ENCODE measurements around the gene C1QTNF1.
A peak's percentile ranks its signal among the peaks of the same experiment; 100 is the strongest.

C1QTNF1 gene

GRCh38 chr17:79006794-79007503, 17.0 kb upstream of the C1QTNF1 start:
- TF ChIP-seq, protein P1, sequence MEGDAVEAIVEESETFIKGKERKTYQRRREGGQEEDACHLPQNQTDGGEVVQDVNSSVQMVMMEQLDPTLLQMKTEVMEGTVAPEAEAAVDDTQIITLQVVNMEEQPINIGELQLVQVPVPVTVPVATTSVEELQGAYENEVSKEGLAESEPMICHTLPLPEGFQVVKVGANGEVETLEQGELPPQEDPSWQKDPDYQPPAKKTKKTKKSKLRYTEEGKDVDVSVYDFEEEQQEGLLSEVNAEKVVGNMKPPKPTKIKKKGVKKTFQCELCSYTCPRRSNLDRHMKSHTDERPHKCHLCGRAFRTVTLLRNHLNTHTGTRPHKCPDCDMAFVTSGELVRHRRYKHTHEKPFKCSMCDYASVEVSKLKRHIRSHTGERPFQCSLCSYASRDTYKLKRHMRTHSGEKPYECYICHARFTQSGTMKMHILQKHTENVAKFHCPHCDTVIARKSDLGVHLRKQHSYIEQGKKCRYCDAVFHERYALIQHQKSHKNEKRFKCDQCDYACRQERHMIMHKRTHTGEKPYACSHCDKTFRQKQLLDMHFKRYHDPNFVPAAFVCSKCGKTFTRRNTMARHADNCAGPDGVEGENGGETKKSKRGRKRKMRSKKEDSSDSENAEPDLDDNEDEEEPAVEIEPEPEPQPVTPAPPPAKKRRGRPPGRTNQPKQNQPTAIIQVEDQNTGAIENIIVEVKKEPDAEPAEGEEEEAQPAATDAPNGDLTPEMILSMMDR (IDR thresholded peaks at IDR 0.05; ENCODE audit: low read depth, low read length) = no peak
- H3K4me3 ChIP-seq (ENCODE audit: low read depth, low read length) = no peak overlapping the region
- in situ Hi-C loops (cut with HindIII; ENCODE audit: low sequenced_read_pairs) = no loop called here
- no peak for DNase-seq (ENCODE audit: low read depth, low spot score)

GRCh38 chr17:79007504-79008381, 16.2 kb upstream of the C1QTNF1 start:
- in situ Hi-C loops (cut with HindIII; ENCODE audit: low sequenced_read_pairs) = no loop called here
- TF ChIP-seq, protein P1 (IDR thresholded peaks at IDR 0.05; ENCODE audit: low read depth, low read length) = no peak
- no peak for DNase-seq (ENCODE audit: low read depth, low spot score)
- no peak overlapping the region for H3K4me3 ChIP-seq (ENCODE audit: low read depth, low read length)

DNA sequence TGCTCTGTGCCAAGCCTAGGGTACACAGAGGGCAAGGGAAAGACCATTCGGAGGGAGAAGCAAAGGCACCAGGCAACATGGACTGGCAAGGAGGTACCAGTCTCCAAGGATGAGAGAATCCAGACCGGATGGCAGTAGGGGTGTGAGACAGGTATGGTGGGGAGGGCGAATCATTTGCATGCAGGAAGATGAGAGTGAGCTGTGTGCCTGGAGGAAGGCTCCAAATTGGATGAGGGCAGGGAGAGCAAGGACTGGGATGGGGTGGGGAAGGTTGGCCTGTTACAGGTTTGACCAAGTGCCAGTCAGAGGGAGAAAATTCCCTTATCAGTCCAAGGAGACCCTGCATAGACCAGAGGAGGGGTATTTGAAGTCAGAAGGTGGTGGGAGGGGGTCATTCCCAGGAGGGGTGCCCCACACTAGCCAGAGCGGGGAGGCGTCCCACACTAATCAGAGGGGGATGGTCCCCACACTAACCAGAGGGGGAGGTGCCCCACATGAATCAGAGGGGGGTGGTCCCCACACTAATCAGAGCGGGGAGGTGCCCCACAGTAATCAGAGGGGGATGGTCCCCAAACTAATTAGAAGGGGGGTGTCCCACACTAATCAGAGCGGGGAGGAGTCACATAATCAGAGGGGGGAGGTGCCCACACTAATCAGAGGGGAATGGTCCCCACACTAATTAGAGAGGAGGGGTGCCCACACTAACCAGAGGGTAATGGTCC, 15.1 kb upstream of the C1QTNF1 start:
- TF ChIP-seq, protein P1 (IDR thresholded peaks at IDR 0.05; ENCODE audit: low read depth, low read length) = no peak

GRCh38 chr17:79009397-79010303, 14.3 kb upstream of the C1QTNF1 start, which contains the start of gene CANT1:
Gene CANT1, minus strand, starts transcription at chr17:79009764. Its CDS starts 12,142 bp downstream, at chr17:78997622.
- in situ Hi-C loops (cut with HindIII; ENCODE audit: low sequenced_read_pairs) = no loop called here
- H3K4me3 ChIP-seq (ENCODE audit: low read depth, low read length) = peak within 1 kb of the TSS; percentile 78
- DNase-seq (ENCODE audit: low read depth, low spot score) = peak; percentile 85
- TF ChIP-seq, protein P1 (IDR thresholded peaks at IDR 0.05; ENCODE audit: low read depth, low read length) = no peak

More for the DNA sequence above, 15.1 kb upstream of the C1QTNF1 start:
- in situ Hi-C loops (cut with HindIII; ENCODE audit: low sequenced_read_pairs) = no loop called here
- DNase-seq (ENCODE audit: low read depth, low spot score) = no peak
- peak overlapping the region; percentile 78 for H3K4me3 ChIP-seq (ENCODE audit: low read depth, low read length)

- no peak for DNase-seq (ENCODE audit: low read depth, low spot score)
- TF ChIP-seq, protein P1 (IDR thresholded peaks at IDR 0.05; ENCODE audit: low read depth, low read length) = no peak
- in situ Hi-C loops (cut with HindIII; ENCODE audit: low sequenced_read_pairs) = no loop called here
- peak overlapping the region; percentile 78 for H3K4me3 ChIP-seq (ENCODE audit: low read depth, low read length)
These were observed 13.7 kb upstream of the C1QTNF1 start for GRCh38 chr17:79010304-79010646.
